H9 (cell line): ENCODE data around the gene RPS29. TPM values are rescaled to one million over a fixed set of nuclear protein-coding genes. Genes with fewer than 3 reads are reported as not detected.
A peak's percentile ranks its signal among the peaks of the same experiment; 100 is the strongest.

Source experiments
- DNase-seq: peaks from one replicate; pipeline ENCODE4 v3.0.0-alpha.2; 2017
- H2AFZ ChIP-seq: one replicate; pipeline ENCODE4 v1.6.1; 2013; ENCODE audit warnings: mild to moderate bottlenecking, low read length, control low read depth, moderate library complexity
- H2AK5ac ChIP-seq: 2 replicates; pipeline ENCODE4 v1.6.1; 2013; ENCODE audit warnings: low read length, control low read depth, mixed read lengths; ENCODE audit not compliant: insufficient read length
- H2BK120ac ChIP-seq: one replicate; pipeline ENCODE4 v1.6.1; 2013; ENCODE audit warnings: low read depth, mild to moderate bottlenecking, low read length, control low read depth, inconsistent platforms; ENCODE audit not compliant: poor library complexity, severe bottlenecking
- H2BK12ac ChIP-seq: 2 replicates; pipeline ENCODE4 v1.6.1; 2013; ENCODE audit warnings: low read length, control low read depth, mixed read lengths, low read depth; ENCODE audit not compliant: insufficient read length
- H2BK15ac ChIP-seq: 2 replicates; pipeline ENCODE4 v1.6.1; 2013; ENCODE audit warnings: low read depth, low read length, control low read depth
- H2BK20ac ChIP-seq: one replicate; pipeline ENCODE4 v1.6.1; 2013; ENCODE audit warnings: low read depth, mild to moderate bottlenecking, low read length, control low read depth, inconsistent platforms; ENCODE audit not compliant: poor library complexity, severe bottlenecking
- H2BK5ac ChIP-seq: 2 replicates; pipeline ENCODE4 v1.6.1; 2013; ENCODE audit warnings: low read length, control low read depth, mixed read lengths; ENCODE audit not compliant: insufficient read length
- H3K14ac ChIP-seq: 2 replicates; pipeline ENCODE4 v1.6.1; 2013; ENCODE audit warnings: low read length, control low read depth; ENCODE audit not compliant: insufficient read depth
- H3K18ac ChIP-seq: 2 replicates; pipeline ENCODE4 v1.6.1; 2013; ENCODE audit warnings: low read depth, mild to moderate bottlenecking, mixed read lengths, low read length, control low read depth; ENCODE audit not compliant: insufficient read length
- H3K23ac ChIP-seq: 2 replicates; pipeline ENCODE4 v1.6.1; 2013; ENCODE audit warnings: low read length, control low read depth, mixed read lengths, low read depth; ENCODE audit not compliant: insufficient read length
- H3K23me2 ChIP-seq: 2 replicates; pipeline ENCODE4 v1.6.1; 2013; ENCODE audit warnings: low read depth, mild to moderate bottlenecking, mixed read lengths, low read length, control low read depth; ENCODE audit not compliant: insufficient read length, poor library complexity, severe bottlenecking
- H3K27ac ChIP-seq: 2 replicates; pipeline ENCODE4 v1.5.1; 2013; ENCODE audit warnings: low read length, control low read depth, mixed read lengths, low read depth; ENCODE audit not compliant: insufficient read length
- H3K27me3 ChIP-seq: 2 replicates; pipeline ENCODE4 v1.6.1; 2013; ENCODE audit warnings: low read length, control low read depth, inconsistent platforms; ENCODE audit not compliant: insufficient read depth
- H3K4ac ChIP-seq: 2 replicates; pipeline ENCODE4 v1.6.1; 2013; ENCODE audit warnings: low read depth, mild to moderate bottlenecking, control low read depth, inconsistent platforms, low read length, moderate library complexity
- H3K4me1 ChIP-seq: 2 replicates; pipeline ENCODE4 v1.6.1; 2013; ENCODE audit warnings: low read length, control low read depth, inconsistent platforms; ENCODE audit not compliant: insufficient read depth
- H3K4me2 ChIP-seq: 2 replicates; pipeline ENCODE4 v1.6.1; 2013; ENCODE audit warnings: low read length, control low read depth, mixed read lengths; ENCODE audit not compliant: insufficient read length, insufficient read depth
- H3K56ac ChIP-seq: 2 replicates; pipeline ENCODE4 v1.6.1; 2013; ENCODE audit warnings: low read depth, mild to moderate bottlenecking, mixed read lengths, low read length, control low read depth; ENCODE audit not compliant: insufficient read length
- H3K79me1 ChIP-seq: 2 replicates; pipeline ENCODE4 v1.6.1; 2013; ENCODE audit warnings: low read depth, mild to moderate bottlenecking, moderate library complexity, low read length, control low read depth, inconsistent platforms; ENCODE audit not compliant: insufficient read depth, poor library complexity, severe bottlenecking
- H3K79me2 ChIP-seq: 2 replicates; pipeline ENCODE4 v1.6.1; 2013; ENCODE audit warnings: low read length, control low read depth, inconsistent platforms; ENCODE audit not compliant: insufficient read depth
- H3K9ac ChIP-seq: 2 replicates; pipeline ENCODE4 v1.6.1; 2013; ENCODE audit warnings: low read length, control low read depth, mixed read lengths; ENCODE audit not compliant: insufficient read length; ENCODE audit errors: extremely low read depth
- H3K9me3 ChIP-seq: one replicate; pipeline ENCODE4 v1.6.1; 2013; ENCODE audit warnings: low read depth, low read length, inconsistent platforms; ENCODE audit not compliant: control insufficient read depth
- H3T11ph ChIP-seq: one replicate; pipeline ENCODE4 v1.6.1; 2013; ENCODE audit warnings: mild to moderate bottlenecking, low read length, control low read depth, inconsistent platforms
- H4K20me1 ChIP-seq: one replicate; pipeline ENCODE4 v1.6.1; 2013; ENCODE audit not compliant: control insufficient read depth, insufficient read length, insufficient read depth
- H4K5ac ChIP-seq: 2 replicates; pipeline ENCODE4 v1.6.1; 2013; ENCODE audit warnings: low read depth, mild to moderate bottlenecking, mixed read lengths, low read length, control low read depth; ENCODE audit not compliant: insufficient read length
- H4K8ac ChIP-seq: replicated peaks from 2 replicates; pipeline ENCODE4 v1.6.1; 2013; ENCODE audit warnings: low read length, control low read depth, mixed read lengths, low read depth; ENCODE audit not compliant: insufficient read length
- H4K91ac ChIP-seq: 2 replicates; pipeline ENCODE4 v1.6.1; 2013; ENCODE audit warnings: low read depth, mild to moderate bottlenecking, moderate library complexity, mixed read lengths, low read length, control low read depth; ENCODE audit not compliant: insufficient read length
- H3K27ac Mint-ChIP-seq, 3 experiments: 2 replicates in 2 of 3; 3 replicates in 1 of 3; pipeline ENCODE4 v1.8.0; 2020 to 2021; ENCODE audit warnings: mixed read lengths in 3 of 3, mild to moderate bottlenecking in 1 of 3, moderate library complexity in 1 of 3
- H3K27me3 Mint-ChIP-seq: 2 replicates; pipeline ENCODE4 v1.8.0; 2021; ENCODE audit warnings: low read depth, mild to moderate bottlenecking, moderate library complexity, mixed read lengths
- H3K36me3 Mint-ChIP-seq, 3 experiments: 2 replicates in 2 of 3; 3 replicates in 1 of 3; pipeline ENCODE4 v1.8.0; 2020 to 2021; ENCODE audit warnings: low read depth in 3 of 3, mixed read lengths in 3 of 3; ENCODE audit not compliant: insufficient read depth in 1 of 3
- H3K4me1 Mint-ChIP-seq, 2 experiments: 2 replicates each; pipeline ENCODE4 v1.8.0; 2020; ENCODE audit warnings: mixed read lengths in 2 of 2
- H3K4me3 Mint-ChIP-seq, 2 experiments: 2 replicates in 1 of 2; 3 replicates in 1 of 2; pipeline ENCODE4 v1.8.0; 2020 to 2021; ENCODE audit warnings: mild to moderate bottlenecking in 2 of 2, mixed read lengths in 2 of 2, moderate library complexity in 1 of 2
- H3K9me3 Mint-ChIP-seq, 2 experiments: 2 replicates in 1 of 2; 3 replicates in 1 of 2; pipeline ENCODE4 v1.8.0; 2020; ENCODE audit warnings: mild to moderate bottlenecking in 2 of 2, mixed read lengths in 2 of 2, moderate library complexity in 1 of 2
- CTCF ChIP-seq: fragments of 200-600 bp; sonication (generic); conservative IDR thresholded peaks from 3 replicates; pipeline ENCODE4 v1.8.0; 2021; ENCODE audit warnings: antibody characterized with exemption, mild to moderate bottlenecking
- WGBS: extraction: QIAGEN DNeasy Blood & Tissue Kit; methylation state at CpG from one replicate; pipeline ENCODE4 v1.1.7; 2013; ENCODE audit warnings: missing lambda C conversion rate, low lambda C conversion rate, mixed read lengths; ENCODE audit not compliant: insufficient read length; ENCODE audit errors: extremely low coverage; 5-methylcytosine and 5-hydroxymethylcytosine counted together
- total RNA-seq: library from RNA; stranded (reverse); gene quantifications from 2 replicates; pipeline ENCODE4 v1.2.1, GENCODE V29; 2021

RPS29 gene
- total RNA-seq, 1 experiment from 2014 or later = 1,963 TPM

- no peak overlapping the region for H2BK12ac ChIP-seq
- H3K27me3 ChIP-seq = no peaks in the 10 kb centered on the region; the same call in 1 of the 2 replicates
- H3K9me3 ChIP-seq = no peaks in the 10 kb centered on the region
- peak overlapping the region; percentile 94 for H3K18ac ChIP-seq
- no peak overlapping the region for H3K56ac ChIP-seq
- H4K20me1 ChIP-seq = no peaks in the 10 kb centered on the region
- no peak overlapping the region for H4K91ac ChIP-seq
- H4K8ac ChIP-seq = no peak overlapping the region
- H2BK15ac ChIP-seq = no peak overlapping the region
- peak overlapping the region; percentile 87 to 97 for H3K4me3 Mint-ChIP-seq
- no peaks in the 10 kb centered on the region; the same call in 1 of the 2 replicates for H3K79me2 ChIP-seq
- H3K4ac ChIP-seq = no peak overlapping the region
- H4K5ac ChIP-seq = no peak overlapping the region
- WGBS = no CpG with 5 or more reads among the region's 15 CpGs
- H3K4me1 Mint-ChIP-seq = peaks cover 9 to 18% of the 10 kb centered on the region in 2 experiments
- H3K36me3 Mint-ChIP-seq = peaks cover 0 to 13% (median 4%) of the 10 kb centered on the region in 3 experiments; a peak in 5 of 7 replicates
- TF ChIP-seq CTCF = no peak
- peak overlapping the region; percentile 41 for H3K27ac ChIP-seq
- no peak overlapping the region for H3K23ac ChIP-seq
- H2BK120ac ChIP-seq = no peak overlapping the region
- H2BK5ac ChIP-seq = no peak overlapping the region
- no peak overlapping the region for H3T11ph ChIP-seq
- H2AK5ac ChIP-seq = no peak overlapping the region
- H3K4me1 ChIP-seq = no peaks in the 10 kb centered on the region
- no peaks in the 10 kb centered on the region; a peak in 1 of 5 replicates for H3K9me3 Mint-ChIP-seq
- H3K79me1 ChIP-seq = no peaks in the 10 kb centered on the region
- H3K9ac ChIP-seq = peak overlapping the region; percentile 96
- peak overlapping the region; percentile 64 for H3K4me2 ChIP-seq
- no peak overlapping the region for H2AFZ ChIP-seq
- no peak for DNase-seq
- peak overlapping the region; percentile 95 to 99 (median 96) for H3K27ac Mint-ChIP-seq
- peaks cover 4% of the 10 kb centered on the region; the same call in 1 of the 2 replicates for H3K27me3 Mint-ChIP-seq
- H3K23me2 ChIP-seq = peaks cover 12% of the 10 kb centered on the region
- no peak overlapping the region for H2BK20ac ChIP-seq
- H3K14ac ChIP-seq = no peak overlapping the region
Observed at GRCh38 chr14:49598189-49598484, 12.0 kb upstream of the RPS29 start.
